Astrocyte (in vitro differentiated cells and primary cell): ENCODE results near the gene KLHL22. TPM values are rescaled to one million over a fixed set of nuclear protein-coding genes. Genes with fewer than 3 reads are reported as not detected.

ENCODE experiments used
- DNase-seq: peaks from one replicate; pipeline ENCODE4 v3.0.0-alpha.2; 2010; ENCODE audit warnings: low read depth
- FAIRE-seq: peaks from 2 replicates; lab custom pipeline; 2011; peaks lifted over from hg19 to GRCh38; lab: Jason Lieb, UNC
- H2AFZ ChIP-seq: 2 replicates; pipeline ENCODE4 v1.6.0; 2012; ENCODE audit warnings: low read depth, low read length, inconsistent platforms
- H3K27ac ChIP-seq: 2 replicates; pipeline ENCODE4 v1.5.1; 2011; ENCODE audit warnings: low read depth, low read length, inconsistent platforms
- H3K27me3 ChIP-seq: 2 replicates; pipeline ENCODE4 v1.6.0; 2011; ENCODE audit warnings: low read length, inconsistent platforms; ENCODE audit not compliant: insufficient read depth
- H3K36me3 ChIP-seq: 2 replicates; pipeline ENCODE4 v1.5.1; 2011; ENCODE audit warnings: low read length, inconsistent platforms; ENCODE audit not compliant: insufficient read depth
- H3K4me1 ChIP-seq: 2 replicates; pipeline ENCODE4 v1.5.1; 2011; ENCODE audit warnings: low read length, inconsistent platforms; ENCODE audit not compliant: insufficient read depth
- H3K4me2 ChIP-seq: 2 replicates; pipeline ENCODE4 v1.6.0; 2012; ENCODE audit warnings: low read length, inconsistent platforms
- H3K4me3 ChIP-seq: 2 replicates; pipeline ENCODE4 v1.5.1; 2011; ENCODE audit warnings: low read depth, mild to moderate bottlenecking, low read length, inconsistent platforms; ENCODE audit not compliant: insufficient read depth
- H3K79me2 ChIP-seq: 2 replicates; pipeline ENCODE4 v1.6.0; 2012; ENCODE audit warnings: mild to moderate bottlenecking, low read length, inconsistent platforms; ENCODE audit not compliant: insufficient read depth
- H3K9ac ChIP-seq: 2 replicates; pipeline ENCODE4 v1.6.0; 2012; ENCODE audit warnings: mild to moderate bottlenecking, low read length, inconsistent platforms
- H3K9me3 ChIP-seq: 2 replicates; pipeline ENCODE4 v1.5.1; 2012; ENCODE audit warnings: low read depth, mild to moderate bottlenecking, low read length, inconsistent platforms; ENCODE audit not compliant: insufficient read depth
- H4K20me1 ChIP-seq: 2 replicates; pipeline ENCODE4 v1.6.0; 2012; ENCODE audit warnings: low read length, inconsistent platforms; ENCODE audit not compliant: insufficient read depth
- H3K27ac Mint-ChIP-seq: one replicate; pipeline ENCODE4 v1.8.0; 2021; ENCODE audit warnings: mild to moderate bottlenecking, mixed read lengths; ENCODE audit not compliant: unreplicated experiment
- H3K27me3 Mint-ChIP-seq: one replicate; pipeline ENCODE4 v1.8.0; 2021; ENCODE audit warnings: low read depth, mixed read lengths; ENCODE audit not compliant: unreplicated experiment
- H3K36me3 Mint-ChIP-seq: one replicate; pipeline ENCODE4 v1.8.0; 2021; ENCODE audit warnings: low read depth, mixed read lengths; ENCODE audit not compliant: unreplicated experiment
- H3K4me1 Mint-ChIP-seq: one replicate; pipeline ENCODE4 v1.8.0; 2021; ENCODE audit warnings: low read depth, mixed read lengths; ENCODE audit not compliant: unreplicated experiment
- H3K4me3 Mint-ChIP-seq: one replicate; pipeline ENCODE4 v1.8.0; 2021; ENCODE audit warnings: mild to moderate bottlenecking, moderate library complexity, mixed read lengths; ENCODE audit not compliant: unreplicated experiment
- H3K9me3 Mint-ChIP-seq: one replicate; pipeline ENCODE4 v1.8.0; 2021; ENCODE audit warnings: mild to moderate bottlenecking, mixed read lengths; ENCODE audit not compliant: unreplicated experiment
- CTCF ChIP-seq: IDR thresholded peaks from 2 replicates; pipeline ENCODE4 v1.5.1; 2011; ENCODE audit warnings: low read depth, mild to moderate bottlenecking, inconsistent platforms, low read length, moderate library complexity; ENCODE audit not compliant: insufficient read depth
- EZH2 ChIP-seq: IDR thresholded peaks from 2 replicates; pipeline ENCODE4 v1.6.1; 2012; ENCODE audit warnings: mild to moderate bottlenecking, low read length, inconsistent platforms; ENCODE audit not compliant: insufficient read depth
- total RNA-seq: library from RNA; stranded (reverse); gene quantifications from 2 replicates; pipeline ENCODE4 v1.2.1, GENCODE V29; 2021

KLHL22 gene
- total RNA-seq, 1 donor from 2014 or later = 14.0 TPM

- no peak overlapping the region for H3K4me3 Mint-ChIP-seq
- H3K79me2 ChIP-seq = no peaks in the 10 kb centered on the region
- H3K4me2 ChIP-seq = no peak overlapping the region
- no peaks in the 10 kb centered on the region for H3K36me3 ChIP-seq
- H3K36me3 Mint-ChIP-seq = peaks cover 3% of the 10 kb centered on the region
- no peak overlapping the region for H3K4me3 ChIP-seq
- no peaks in the 10 kb centered on the region for H3K27me3 ChIP-seq
- no peak overlapping the region for H3K27ac ChIP-seq
- TF ChIP-seq EZH2 = no peak
- no peak for TF ChIP-seq CTCF
- peaks cover 13% of the 10 kb centered on the region for H3K27me3 Mint-ChIP-seq
- no peak overlapping the region for H3K9ac ChIP-seq
- no peak for DNase-seq
- H3K27ac Mint-ChIP-seq = no peak overlapping the region
- no peaks in the 10 kb centered on the region for H3K9me3 Mint-ChIP-seq
- peaks cover 2% of the 10 kb centered on the region for H3K4me1 Mint-ChIP-seq
- no peaks in the 10 kb centered on the region for H3K9me3 ChIP-seq
- H4K20me1 ChIP-seq = peaks cover 25% of the 10 kb centered on the region
- no peak for FAIRE-seq
- no peak overlapping the region for H2AFZ ChIP-seq
- H3K4me1 ChIP-seq = peaks cover 7% of the 10 kb centered on the region
Measured at GRCh38 chr22:20421507-20421874, 74.1 kb downstream of the KLHL22 start.

- no peak overlapping the region for H2AFZ ChIP-seq
- peaks cover 20% of the 10 kb centered on the region for H4K20me1 ChIP-seq
- Mint-ChIP-seq H3K27me3 (peaks cover 18% of the 10 kb centered on the region), H3K9me3 (no peaks in the 10 kb centered on the region), H3K4me3 (no peak overlapping the region), H3K4me1 (peaks cover 2% of the 10 kb centered on the region), H3K27ac (no peak overlapping the region), H3K36me3 (peaks cover 3% of the 10 kb centered on the region)
- no peak overlapping the region for H3K4me2 ChIP-seq
- DNase-seq (no peak), FAIRE-seq (no peak)
- H3K36me3 ChIP-seq = no peaks in the 10 kb centered on the region
- no peaks in the 10 kb centered on the region for H3K79me2 ChIP-seq
- TF ChIP-seq EZH2 (no peak), CTCF (no peak)
- H3K9ac ChIP-seq = no peak overlapping the region
- peaks cover 7% of the 10 kb centered on the region for H3K4me1 ChIP-seq
- H3K27me3 ChIP-seq = no peaks in the 10 kb centered on the region
- H3K27ac ChIP-seq = no peak overlapping the region
- H3K9me3 ChIP-seq = no peaks in the 10 kb centered on the region
- no peak overlapping the region for H3K4me3 ChIP-seq
Measured at GRCh38 chr22:20420157-20420842, 75.3 kb downstream of the KLHL22 start.

- no peaks in the 10 kb centered on the region for H3K9me3 Mint-ChIP-seq
- DNase-seq = no peak
- Histone ChIP-seq H3K4me2 (no peak overlapping the region), H3K79me2 (no peaks in the 10 kb centered on the region), H3K9ac (no peak overlapping the region), H2AFZ (no peak overlapping the region), H3K36me3 (no peaks in the 10 kb centered on the region), H3K27ac (no peak overlapping the region), H4K20me1 (peaks cover 16% of the 10 kb centered on the region), H3K27me3 (no peaks in the 10 kb centered on the region), H3K9me3 (no peaks in the 10 kb centered on the region), H3K4me3 (no peak overlapping the region), H3K4me1 (peaks cover 7% of the 10 kb centered on the region)
- no peak overlapping the region for H3K4me3 Mint-ChIP-seq
- FAIRE-seq = no peak
- peaks cover 3% of the 10 kb centered on the region for H3K36me3 Mint-ChIP-seq
- TF ChIP-seq EZH2 (no peak), CTCF (no peak)
- no peak overlapping the region for H3K27ac Mint-ChIP-seq
- H3K4me1 Mint-ChIP-seq = peaks cover 2% of the 10 kb centered on the region
- peaks cover 19% of the 10 kb centered on the region for H3K27me3 Mint-ChIP-seq
Measured at GRCh38 chr22:20419664-20419951, 76.0 kb downstream of the KLHL22 start.
